Vagina (tissue), 2 donors: Measurements from ENCODE around the gene GMPPB. TPM values are rescaled to one million over a fixed set of nuclear protein-coding genes. Genes with fewer than 3 reads are reported as not detected.

Experiments used
- DNase-seq, 2 donors: peaks; one replicate each; pipeline ENCODE4 v3.0.0-alpha.2; 2017; ENCODE audit errors: extremely low spot score in 2 of 2
- H3K27ac ChIP-seq: fragments of 200-600 bp; sonication (generic); one replicate; pipeline ENCODE4 v1.5.1; 2019
- H3K27me3 ChIP-seq: fragments of 200-600 bp; sonication (generic); one replicate; pipeline ENCODE4 v1.5.1; 2019
- H3K36me3 ChIP-seq, 2 donors: fragments of 200-600 bp; sonication (generic); one replicate each; pipeline ENCODE4 v1.5.1; 2017 to 2019
- H3K4me1 ChIP-seq: fragments of 200-600 bp; sonication (generic); one replicate; pipeline ENCODE4 v1.5.1; 2019
- H3K4me3 ChIP-seq, 2 donors: fragments of 200-600 bp; sonication (generic); 1 replicate in 1 of 2; 2 replicates in 1 of 2; pipeline ENCODE4 v1.5.1; 2016 to 2019
- H3K9me3 ChIP-seq: fragments of 200-600 bp; sonication (generic); one replicate; pipeline ENCODE4 v1.5.1; 2019
- POLR2A ChIP-seq, 2 donors: fragments of 450-650 bp; IDR thresholded peaks; one replicate each; pipeline ENCODE4 v1.6.1; 2017; ENCODE audit warnings: antibody characterized with exemption in 2 of 2, mild to moderate bottlenecking in 2 of 2, moderate library complexity in 2 of 2
- POLR2AphosphoS5 ChIP-seq, 2 donors: sonication (generic); formaldehyde crosslinking; IDR thresholded peaks; one replicate each; pipeline ENCODE4 v1.9.0; 2017; ENCODE audit warnings: antibody characterized with exemption in 2 of 2, mild to moderate bottlenecking in 2 of 2, low read depth in 1 of 2; ENCODE audit not compliant: insufficient read depth in 1 of 2
- intact Hi-C: fragments of 100-400 bp; cut with DNase I; formaldehyde crosslinking; loops from one replicate; pipeline ENCODE4 v1.15.1; 2023
- total RNA-seq: library from RNA; depleted of rRNA; stranded (reverse); fragments of >200 nt; gene quantifications from one replicate; pipeline ENCODE4 v1.2.3, GENCODE V29; 2016
- TF ChIP-seq, protein P1 (sequence below), 3 experiments: fragments of 450-650 bp in 2 of 3; fragments of 200-600 bp in 1 of 3; sonication (generic) in 1 of 3; IDR thresholded peaks; one replicate each; pipeline ENCODE4 v1.5.1; 2017 to 2019; ENCODE audit warnings: antibody characterized with exemption in 3 of 3, mild to moderate bottlenecking in 2 of 3, moderate library complexity in 2 of 3

The GMPPB gene
- total RNA-seq, 1 donor from 2014 or later, result 19.9 TPM

DNA sequence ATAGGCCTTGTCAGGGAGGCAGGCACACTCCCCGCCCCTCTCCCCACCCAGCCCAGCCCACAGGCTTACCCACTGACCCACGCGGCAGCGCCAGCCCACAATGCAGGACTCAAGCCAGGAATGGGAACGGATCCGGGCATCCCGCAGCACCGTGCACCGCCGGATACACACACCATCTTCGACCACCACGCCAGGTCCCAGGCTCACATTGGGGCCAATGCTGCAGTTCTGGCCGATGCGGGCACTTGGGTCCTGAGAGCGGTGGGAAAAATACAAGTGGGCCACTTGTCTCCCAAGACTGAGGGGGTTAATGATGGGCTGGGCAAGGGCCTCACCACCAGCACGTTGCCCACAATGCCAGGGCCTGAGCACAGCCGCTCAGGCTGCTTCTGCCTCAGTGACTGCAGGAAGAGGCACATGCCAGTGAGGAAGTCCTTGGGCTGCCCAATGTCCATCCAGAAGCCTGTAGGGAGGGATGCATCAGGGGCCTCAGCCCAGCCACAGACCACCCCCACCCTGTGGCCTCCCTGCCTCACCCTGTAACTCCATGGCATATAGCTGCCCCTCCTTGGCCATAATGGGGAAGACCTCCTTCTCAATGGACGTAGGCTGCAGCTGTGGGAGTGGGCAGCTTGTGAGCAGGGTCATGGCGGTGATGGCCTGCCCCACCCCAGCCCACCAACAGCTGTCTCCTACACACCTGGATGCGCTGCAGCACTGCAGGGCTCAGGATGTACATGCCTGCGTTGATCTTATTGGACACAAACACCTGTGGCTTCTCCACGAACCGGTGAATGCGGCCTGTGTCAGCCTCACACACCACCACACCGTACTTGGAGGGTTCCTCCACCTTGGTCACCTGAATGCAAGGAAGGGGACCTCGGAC lies 1.6 kb downstream of the GMPPB start:
- H3K27me3 ChIP-seq, result no peaks in the 10 kb centered on the region
- H3K27ac ChIP-seq, result no peak overlapping the region
- H3K9me3 ChIP-seq, result no peaks in the 10 kb centered on the region
- H3K4me1 ChIP-seq, result peaks cover 49% of the 10 kb centered on the region
- H3K36me3 ChIP-seq, result peaks cover 0 to 17% of the 10 kb centered on the region in 2 donors
- intact Hi-C loops, result loop anchor here (10.0 kb wide), 1 partner anchor 123 kb away; no protein-coding TSS in a partner anchor
- peak in 1 of 2 donors; percentile 89 for DNase-seq
- TF ChIP-seq, protein P1, sequence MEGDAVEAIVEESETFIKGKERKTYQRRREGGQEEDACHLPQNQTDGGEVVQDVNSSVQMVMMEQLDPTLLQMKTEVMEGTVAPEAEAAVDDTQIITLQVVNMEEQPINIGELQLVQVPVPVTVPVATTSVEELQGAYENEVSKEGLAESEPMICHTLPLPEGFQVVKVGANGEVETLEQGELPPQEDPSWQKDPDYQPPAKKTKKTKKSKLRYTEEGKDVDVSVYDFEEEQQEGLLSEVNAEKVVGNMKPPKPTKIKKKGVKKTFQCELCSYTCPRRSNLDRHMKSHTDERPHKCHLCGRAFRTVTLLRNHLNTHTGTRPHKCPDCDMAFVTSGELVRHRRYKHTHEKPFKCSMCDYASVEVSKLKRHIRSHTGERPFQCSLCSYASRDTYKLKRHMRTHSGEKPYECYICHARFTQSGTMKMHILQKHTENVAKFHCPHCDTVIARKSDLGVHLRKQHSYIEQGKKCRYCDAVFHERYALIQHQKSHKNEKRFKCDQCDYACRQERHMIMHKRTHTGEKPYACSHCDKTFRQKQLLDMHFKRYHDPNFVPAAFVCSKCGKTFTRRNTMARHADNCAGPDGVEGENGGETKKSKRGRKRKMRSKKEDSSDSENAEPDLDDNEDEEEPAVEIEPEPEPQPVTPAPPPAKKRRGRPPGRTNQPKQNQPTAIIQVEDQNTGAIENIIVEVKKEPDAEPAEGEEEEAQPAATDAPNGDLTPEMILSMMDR (IDR thresholded peaks at IDR 0.05), result no peak
- no peak for TF ChIP-seq POLR2AphosphoS5 (IDR thresholded peaks at IDR 0.05; ENCODE audit: insufficient read depth in 1 of 2, low read depth in 1 of 2)
- no peak for TF ChIP-seq POLR2A (IDR thresholded peaks at IDR 0.05)
- H3K4me3 ChIP-seq, result peak overlapping the region in 1 of 2 donors; percentile 88

DNA sequence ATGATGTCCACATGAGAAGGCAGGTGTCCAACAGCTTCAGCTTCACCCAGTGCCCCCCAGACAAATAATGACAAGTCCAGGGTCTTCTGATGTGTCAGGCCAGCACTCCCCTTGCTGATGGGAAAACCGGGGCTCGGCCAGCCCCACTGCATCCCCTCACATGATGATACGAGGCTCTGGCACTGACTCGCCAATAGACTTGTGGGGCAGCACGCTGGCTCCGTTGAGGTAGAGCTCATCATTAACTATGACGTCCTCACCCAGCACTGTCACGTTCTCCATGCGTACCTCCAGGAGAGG lies 2.2 kb downstream of the GMPPB start:
- H3K27ac ChIP-seq, result no peak overlapping the region
- intact Hi-C loops, result loop anchor here (10.0 kb wide), 1 partner anchor 123 kb away; no protein-coding TSS in a partner anchor
- DNase-seq, result peak in 1 of 2 donors; percentile 84
- H3K4me1 ChIP-seq, result peaks cover 49% of the 10 kb centered on the region
- no peaks in the 10 kb centered on the region for H3K27me3 ChIP-seq
- no peak for TF ChIP-seq POLR2A (IDR thresholded peaks at IDR 0.05)
- TF ChIP-seq POLR2AphosphoS5 (IDR thresholded peaks at IDR 0.05; ENCODE audit: insufficient read depth in 1 of 2, low read depth in 1 of 2), result no peak
- TF ChIP-seq, protein P1 (IDR thresholded peaks at IDR 0.05), result no peak
- peaks cover 0 to 18% of the 10 kb centered on the region in 2 donors for H3K36me3 ChIP-seq
- no peaks in the 10 kb centered on the region for H3K9me3 ChIP-seq
- H3K4me3 ChIP-seq, result no peak overlapping the region

DNA sequence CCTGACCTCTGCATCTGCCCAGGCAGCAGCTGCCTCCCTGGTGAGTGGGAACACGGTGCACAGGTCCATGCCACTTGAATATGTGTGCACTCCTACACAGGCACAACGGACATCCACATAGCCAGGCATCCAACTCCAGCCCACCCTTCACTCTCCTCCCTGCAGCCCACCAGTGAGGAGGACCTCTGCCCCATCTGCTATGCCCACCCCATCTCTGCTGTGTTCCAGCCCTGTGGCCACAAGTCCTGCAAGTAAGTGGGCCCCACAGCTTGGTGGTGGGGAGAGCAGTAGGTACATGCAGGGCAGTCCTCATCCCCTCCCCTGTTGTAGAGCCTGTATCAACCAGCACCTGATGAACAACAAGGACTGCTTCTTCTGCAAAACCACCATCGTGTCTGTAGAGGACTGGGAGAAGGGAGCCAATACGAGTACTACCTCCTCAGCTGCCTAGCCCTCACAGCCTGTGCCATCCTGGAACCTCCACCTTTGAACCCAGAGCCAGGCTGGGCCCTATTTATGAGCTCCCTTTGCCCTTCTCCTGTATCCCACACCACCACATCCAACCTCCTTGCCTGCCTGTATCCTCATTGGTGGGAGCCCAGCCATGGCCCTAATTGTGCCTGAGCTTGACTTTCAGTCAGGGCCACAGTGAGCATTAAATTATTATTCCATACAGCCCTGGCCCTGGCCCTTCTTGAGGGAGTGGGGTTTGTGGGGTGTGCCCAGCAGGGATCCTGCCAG lies 2.7 kb downstream of the GMPPB start:
- Histone ChIP-seq H3K36me3 (peaks cover 0 to 20% of the 10 kb centered on the region in 2 donors), H3K27ac (no peak overlapping the region), H3K4me1 (peaks cover 49% of the 10 kb centered on the region), H3K9me3 (no peaks in the 10 kb centered on the region), H3K4me3 (no peak overlapping the region), H3K27me3 (no peaks in the 10 kb centered on the region)
- TF ChIP-seq POLR2A (IDR thresholded peaks at IDR 0.05), result no peak
- TF ChIP-seq, protein P1 (IDR thresholded peaks at IDR 0.05), result no peak
- TF ChIP-seq POLR2AphosphoS5 (IDR thresholded peaks at IDR 0.05; ENCODE audit: insufficient read depth in 1 of 2, low read depth in 1 of 2), result no peak
- DNase-seq, result peak in 1 of 2 donors; percentile 89
- intact Hi-C loops, result loop anchor here (10.0 kb wide), 1 partner anchor 124 kb away; no protein-coding TSS in a partner anchor

DNA sequence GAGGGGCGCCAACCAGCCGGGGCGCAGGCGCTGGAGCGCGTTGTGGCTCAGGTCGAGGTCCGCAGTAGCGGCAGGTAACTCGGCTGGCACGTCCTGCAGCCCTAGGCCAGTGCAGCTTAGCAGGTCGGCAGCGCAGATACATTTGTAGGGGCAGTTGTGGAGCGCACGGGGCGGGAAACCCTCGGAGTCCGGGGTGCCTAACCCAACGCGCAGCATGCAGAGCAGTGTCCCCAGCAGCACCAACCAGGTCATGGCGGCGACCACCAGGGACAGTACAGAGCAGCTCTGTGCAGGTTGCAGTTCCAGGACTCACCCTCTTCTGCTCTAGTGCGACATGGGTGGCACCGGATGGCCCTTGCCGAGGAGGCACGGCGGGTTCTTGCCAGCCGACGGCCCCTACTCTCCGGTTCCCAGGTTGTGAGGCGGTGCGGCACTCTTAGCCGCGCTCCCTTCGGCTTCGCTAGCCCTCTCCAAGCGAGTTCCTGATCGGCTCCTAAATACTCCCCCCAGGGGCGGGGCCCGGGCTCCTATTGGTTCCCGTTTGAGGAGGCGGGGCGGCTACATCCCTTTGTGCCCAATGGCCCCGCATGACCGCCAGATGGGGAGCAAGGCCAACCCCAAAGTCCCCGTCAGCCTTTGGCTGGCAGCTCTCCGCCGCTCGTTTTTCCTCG lies 4.4 kb downstream of the GMPPB start, which contains the start of gene AMIGO3:
AMIGO3 (minus strand) TSS at position 471 of the 671 bp plus-strand sequence; CDS start at position 252, 219 bp downstream.
- Histone ChIP-seq H3K4me1 (peaks cover 39% of the 10 kb centered on the region), H3K4me3 (peak within 1 kb of the TSS; percentile 53 to 58), H3K27me3 (no peaks in the 10 kb centered on the region), H3K27ac (peak within 1 kb of the TSS; percentile 1), H3K36me3 (peaks cover 0 to 20% of the 10 kb centered on the region in 2 donors), H3K9me3 (no peaks in the 10 kb centered on the region)
- peak in 1 of 2 donors; percentile 96 for DNase-seq
- intact Hi-C loops, result no loop called here
- TF ChIP-seq POLR2A (IDR thresholded peaks at IDR 0.05), result peak; percentile 57 to 69
- TF ChIP-seq, protein P1 (IDR thresholded peaks at IDR 0.05), result peak in 2 of 3 experiments; percentile 23 to 54
- TF ChIP-seq POLR2AphosphoS5 (IDR thresholded peaks at IDR 0.05; ENCODE audit: insufficient read depth in 1 of 2, low read depth in 1 of 2), result peak; percentile 81 to 94
